ENCODE measurements around the gene ATXN7.

ATXN7 gene

DNA sequence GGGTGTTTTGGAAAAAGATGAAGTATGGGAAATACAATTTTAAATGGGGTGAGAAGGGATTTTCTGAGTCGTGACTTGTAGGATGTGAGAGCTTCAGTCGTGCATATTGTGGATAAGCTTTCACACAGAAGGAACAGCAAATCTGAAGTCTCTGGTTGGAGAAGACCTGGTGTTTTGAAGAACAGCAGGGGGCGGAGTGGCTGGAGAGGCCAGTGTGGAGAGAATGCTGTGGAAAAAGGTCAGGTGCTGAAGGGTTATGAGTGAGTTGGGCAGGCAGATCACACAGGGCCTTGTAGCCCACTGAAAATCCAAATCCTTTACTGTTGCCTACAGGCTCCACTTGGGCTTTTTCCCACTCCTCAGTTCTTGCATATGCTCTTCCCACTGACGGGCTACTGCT, 62.6 kb downstream of the ATXN7 start:
- H3K4me1 Mint-ChIP-seq: peaks cover 50% of the 10 kb centered on the region
- DNase-seq (no peak), ATAC-seq (no peak)
- no peaks in the 10 kb centered on the region for H3K9me3 Mint-ChIP-seq
- no peak overlapping the region for H3K4me3 Mint-ChIP-seq
- no peaks in the 10 kb centered on the region for H3K27me3 Mint-ChIP-seq
- H3K36me3 Mint-ChIP-seq (ENCODE audit: low read depth): peaks cover 63% of the 10 kb centered on the region
- peak overlapping the region; percentile 51 for H3K27ac Mint-ChIP-seq

DNA sequence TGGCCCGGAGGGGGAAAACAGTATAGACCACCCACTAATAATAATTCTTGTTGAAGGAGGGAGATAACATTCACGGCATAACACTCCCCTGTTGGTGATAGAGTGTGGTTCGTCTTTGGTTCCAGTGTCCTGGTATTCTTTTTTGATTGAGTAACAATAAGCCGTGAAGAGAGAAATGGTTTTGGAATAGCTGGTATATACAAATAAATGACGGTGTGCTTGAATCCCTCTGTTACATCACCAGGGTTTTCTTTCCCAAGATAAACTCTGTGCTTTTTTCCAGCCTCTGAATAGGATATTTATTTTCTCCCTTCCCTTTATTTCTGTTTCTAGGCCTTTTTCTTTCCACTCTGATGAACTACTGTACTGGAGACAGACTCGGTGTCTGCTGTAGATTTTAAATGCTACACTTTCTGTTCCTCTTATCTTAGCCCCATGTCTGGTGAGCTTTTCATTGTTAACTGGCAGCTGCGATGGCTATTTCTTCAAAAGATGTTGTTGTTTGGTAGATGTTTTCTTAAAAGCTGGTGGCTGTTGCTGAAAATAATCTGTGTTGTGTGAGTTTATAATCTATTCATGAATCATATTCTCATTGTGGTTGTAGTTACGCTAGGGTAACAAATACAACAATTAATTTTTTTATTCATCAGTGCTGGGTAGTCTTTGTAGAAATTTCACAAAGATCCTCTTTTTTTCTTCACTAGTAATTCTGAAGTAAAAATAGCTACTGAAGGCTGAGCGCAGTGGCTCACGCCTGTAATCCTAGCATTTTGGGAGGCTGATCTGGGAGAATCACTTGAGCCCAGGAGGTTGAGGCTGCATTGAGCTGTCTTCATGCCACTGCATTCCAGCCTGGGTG, 64.0 kb downstream of the ATXN7 start:
- no peak overlapping the region for H3K4me3 Mint-ChIP-seq
- no peaks in the 10 kb centered on the region for H3K27me3 Mint-ChIP-seq
- H3K27ac Mint-ChIP-seq: peak overlapping the region; percentile 1
- DNase-seq: no peak
- H3K36me3 Mint-ChIP-seq (ENCODE audit: low read depth): peaks cover 58% of the 10 kb centered on the region
- ATAC-seq: no peak
- H3K4me1 Mint-ChIP-seq: peaks cover 51% of the 10 kb centered on the region
- no peaks in the 10 kb centered on the region for H3K9me3 Mint-ChIP-seq

DNA sequence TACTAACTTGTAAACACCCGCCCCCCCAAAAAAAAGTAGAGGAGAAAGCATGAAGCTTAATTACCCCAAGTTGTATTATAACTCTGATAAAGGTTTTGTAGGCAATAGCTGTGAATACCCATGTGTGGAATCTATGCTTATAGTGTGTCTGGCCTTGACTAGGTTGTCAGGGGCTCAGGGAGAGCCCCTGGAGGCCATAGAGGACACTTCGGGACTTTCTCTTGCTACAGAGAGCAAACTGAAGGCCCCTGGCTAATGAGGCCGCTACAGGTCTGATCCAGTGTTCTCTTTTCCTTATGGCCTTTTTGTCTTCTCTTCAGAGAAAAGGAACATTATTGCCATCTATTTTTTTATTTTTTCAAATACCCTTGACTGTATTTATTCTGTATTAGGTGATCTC, 67.6 kb downstream of the ATXN7 start:
- DNase-seq (no peak), ATAC-seq (no peak)
- Mint-ChIP-seq H3K4me3 (no peak overlapping the region), H3K27ac (no peak overlapping the region), H3K27me3 (no peaks in the 10 kb centered on the region), H3K9me3 (no peaks in the 10 kb centered on the region), H3K36me3 (ENCODE audit: low read depth) (peaks cover 35% of the 10 kb centered on the region), H3K4me1 (peaks cover 57% of the 10 kb centered on the region)

DNA sequence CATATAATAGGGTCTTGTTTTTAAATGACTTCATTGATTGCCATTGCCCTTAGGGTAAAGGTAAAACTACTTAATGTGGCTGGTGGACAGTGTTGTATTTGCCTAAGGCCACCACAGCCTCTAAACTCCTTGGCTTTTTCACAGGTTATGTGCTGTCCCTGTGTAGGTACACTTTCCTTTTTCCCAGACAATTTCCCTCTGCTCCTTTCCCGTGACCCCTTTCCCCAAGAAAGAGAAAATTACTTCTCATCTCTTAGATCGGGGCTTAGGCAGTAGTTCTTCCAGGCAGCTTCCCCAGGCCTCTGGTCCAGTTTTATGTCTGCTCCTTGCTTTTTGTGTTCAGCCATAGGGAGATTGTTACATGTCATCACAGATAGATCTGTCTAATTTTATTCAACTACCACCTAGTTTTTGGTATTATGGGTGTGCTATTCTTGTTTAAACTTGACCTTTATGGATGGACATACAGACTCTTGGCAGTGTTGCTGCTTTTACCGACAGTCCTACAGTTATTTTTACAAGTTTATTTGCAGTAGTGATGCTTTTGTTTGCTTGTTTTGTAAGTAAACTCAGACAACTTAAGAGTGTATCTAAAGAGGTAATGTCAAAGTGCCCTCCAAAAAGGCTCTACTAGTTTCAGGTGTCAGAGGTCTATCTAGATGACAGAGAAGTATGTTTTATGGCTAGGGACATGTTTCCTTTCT, 69.0 kb downstream of the ATXN7 start:
- Mint-ChIP-seq H3K9me3 (no peaks in the 10 kb centered on the region), H3K27me3 (no peaks in the 10 kb centered on the region), H3K4me3 (no peak overlapping the region)

DNA sequence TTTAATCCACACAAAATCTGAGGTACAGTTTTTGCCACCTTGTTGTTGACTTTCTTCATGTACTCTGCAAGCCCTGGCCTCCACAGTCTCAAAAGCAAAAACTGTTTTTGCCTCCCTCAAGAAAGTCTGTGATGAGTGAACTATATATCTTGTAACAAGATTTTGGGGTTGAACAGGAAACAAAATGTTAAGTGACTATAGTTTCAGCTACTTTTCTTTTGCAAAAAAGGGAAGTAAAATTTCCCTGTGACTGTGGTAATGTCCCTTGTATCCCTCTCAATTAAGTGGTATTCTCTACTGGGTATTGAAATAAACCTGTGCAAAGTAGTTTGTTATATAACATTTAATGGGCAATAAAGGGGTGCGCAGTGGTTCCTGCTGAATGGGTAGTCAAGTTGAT, 69.8 kb downstream of the ATXN7 start:
- H3K4me1 Mint-ChIP-seq: peaks cover 72% of the 10 kb centered on the region
- H3K9me3 Mint-ChIP-seq: no peaks in the 10 kb centered on the region
- DNase-seq: no peak
- peaks cover 28% of the 10 kb centered on the region for H3K36me3 Mint-ChIP-seq (ENCODE audit: low read depth)
- H3K27me3 Mint-ChIP-seq: no peaks in the 10 kb centered on the region
- peak overlapping the region; percentile 52 for H3K27ac Mint-ChIP-seq
- no peak overlapping the region for H3K4me3 Mint-ChIP-seq
- ATAC-seq: no peak

More for the DNA sequence above, 69.0 kb downstream of the ATXN7 start:
- ATAC-seq (no peak), DNase-seq (no peak)
- Mint-ChIP-seq H3K4me1 (peaks cover 68% of the 10 kb centered on the region), H3K36me3 (ENCODE audit: low read depth) (peaks cover 28% of the 10 kb centered on the region), H3K27ac (peak overlapping the region; percentile 52)

DNA sequence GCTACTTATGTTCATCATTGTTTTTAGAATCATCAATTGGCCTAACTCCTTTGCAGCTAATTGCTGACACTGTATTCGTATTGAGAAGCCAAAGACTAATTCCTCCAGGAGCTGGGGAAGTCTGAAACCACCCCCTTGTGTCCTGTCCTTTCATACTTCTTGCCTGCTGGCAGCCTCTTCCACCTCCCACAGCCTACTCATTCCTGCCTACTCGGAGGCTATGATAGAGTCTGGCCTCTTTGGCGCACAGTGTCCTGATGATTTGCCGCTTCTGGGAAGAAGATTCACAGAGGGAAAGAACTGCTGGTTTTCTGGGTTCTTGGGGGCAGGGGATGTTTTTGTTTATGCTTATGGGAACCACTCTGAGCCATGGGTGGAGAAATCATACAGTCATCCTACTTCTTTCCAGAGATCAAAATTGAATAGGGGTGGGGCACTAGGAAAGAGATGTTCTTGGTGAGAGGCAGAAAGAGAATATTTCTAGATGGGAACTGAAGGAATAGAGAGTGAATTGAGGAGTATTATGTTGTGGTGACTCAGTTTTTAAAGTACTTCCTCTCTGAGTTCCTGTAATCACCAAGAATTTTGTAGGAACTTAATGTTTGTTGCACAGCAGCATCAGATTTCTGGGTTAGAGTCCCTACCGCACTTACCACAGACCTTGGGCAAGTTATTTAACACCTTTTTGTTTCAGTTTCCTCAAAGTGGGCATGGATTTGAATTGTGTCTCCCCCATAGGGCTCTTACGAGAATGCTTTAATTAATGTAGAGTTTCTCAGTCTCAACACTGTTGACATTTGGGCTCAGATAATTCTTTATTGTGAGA, 70.6 kb downstream of the ATXN7 start:
- Mint-ChIP-seq H3K4me3 (peak overlapping the region; percentile 3), H3K27me3 (no peaks in the 10 kb centered on the region), H3K9me3 (no peaks in the 10 kb centered on the region), H3K36me3 (ENCODE audit: low read depth) (peaks cover 26% of the 10 kb centered on the region), H3K27ac (peak overlapping the region; percentile 66), H3K4me1 (peaks cover 77% of the 10 kb centered on the region)
- DNase-seq (no peak), ATAC-seq (peak; percentile 54)

DNA sequence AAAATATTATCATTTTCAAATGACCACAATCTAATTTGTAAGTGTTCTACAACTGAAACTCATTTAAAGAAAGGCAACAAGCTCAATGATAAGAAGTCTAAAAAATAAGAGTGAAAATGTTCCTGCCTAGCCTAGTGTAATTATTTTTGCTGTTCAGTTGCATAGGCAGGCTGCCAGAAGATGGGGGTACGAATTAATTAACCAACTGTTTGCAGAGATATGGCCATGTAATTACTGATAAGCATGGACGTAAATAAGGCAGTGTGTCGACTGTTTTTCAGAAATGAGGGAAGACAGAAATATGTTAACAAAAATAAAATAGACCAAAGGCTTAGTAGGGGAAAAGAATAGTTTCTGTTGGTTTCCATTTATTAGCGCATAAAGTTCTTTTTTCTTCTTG, 73.3 kb downstream of the ATXN7 start:
- H3K4me3 Mint-ChIP-seq: no peak overlapping the region
- H3K27ac Mint-ChIP-seq: peak overlapping the region; percentile 15
- H3K36me3 Mint-ChIP-seq (ENCODE audit: low read depth): peaks cover 24% of the 10 kb centered on the region
- ATAC-seq (no peak), DNase-seq (no peak)
- H3K4me1 Mint-ChIP-seq: peaks cover 71% of the 10 kb centered on the region
- H3K9me3 Mint-ChIP-seq: no peaks in the 10 kb centered on the region
- no peaks in the 10 kb centered on the region for H3K27me3 Mint-ChIP-seq

DNA sequence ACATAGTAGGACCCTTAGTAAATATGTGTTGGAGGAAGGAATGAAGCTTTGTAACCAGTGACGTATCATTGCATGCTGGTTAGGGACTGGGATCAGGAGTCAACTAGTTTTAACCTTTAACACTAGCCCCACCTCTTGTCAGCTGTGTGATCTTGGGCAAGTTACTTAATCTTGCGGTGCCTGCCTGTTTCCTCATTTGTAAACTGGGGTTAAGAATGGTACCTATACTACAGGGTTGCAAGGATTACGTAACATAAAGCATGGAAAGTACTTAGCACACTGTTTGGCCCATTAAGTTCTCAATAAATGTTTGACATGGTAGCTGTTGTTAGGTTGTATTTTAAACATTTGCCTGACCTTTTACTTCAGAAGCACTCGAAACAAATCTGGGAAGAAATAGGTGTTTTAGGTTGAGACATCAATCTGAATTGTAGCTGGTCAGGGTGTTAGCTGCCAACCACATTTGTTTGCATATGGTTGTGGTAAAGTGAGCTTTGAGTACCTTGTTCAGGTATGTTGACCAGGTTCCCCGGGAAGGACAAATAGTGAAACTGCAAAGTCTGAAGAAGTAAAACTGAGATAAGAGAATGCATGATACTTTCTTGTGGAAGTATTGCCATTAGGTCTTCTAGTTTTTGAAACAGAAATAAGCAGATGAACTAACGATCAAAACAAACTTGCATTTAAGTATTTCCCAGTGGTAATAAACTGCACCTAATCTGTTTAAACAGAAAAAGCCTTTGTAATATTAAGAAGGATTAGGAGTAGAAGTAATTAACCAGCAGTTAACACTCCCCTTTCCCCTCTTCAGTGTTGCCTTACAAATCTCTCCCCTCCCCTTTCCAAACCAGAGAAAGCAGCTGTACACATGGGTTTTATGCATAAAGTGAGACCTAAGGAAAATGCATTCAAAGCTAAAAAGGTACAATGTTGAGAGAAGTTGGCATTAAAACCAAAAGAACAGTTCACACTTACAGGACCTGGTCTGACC, 74.3 kb downstream of the ATXN7 start:
- no peaks in the 10 kb centered on the region for H3K27me3 Mint-ChIP-seq
- ATAC-seq: no peak
- H3K4me1 Mint-ChIP-seq: peaks cover 66% of the 10 kb centered on the region
- H3K4me3 Mint-ChIP-seq: no peak overlapping the region
- H3K36me3 Mint-ChIP-seq (ENCODE audit: low read depth): peaks cover 25% of the 10 kb centered on the region
- no peaks in the 10 kb centered on the region for H3K9me3 Mint-ChIP-seq
- no peak overlapping the region for H3K27ac Mint-ChIP-seq
- DNase-seq: no peak

DNA sequence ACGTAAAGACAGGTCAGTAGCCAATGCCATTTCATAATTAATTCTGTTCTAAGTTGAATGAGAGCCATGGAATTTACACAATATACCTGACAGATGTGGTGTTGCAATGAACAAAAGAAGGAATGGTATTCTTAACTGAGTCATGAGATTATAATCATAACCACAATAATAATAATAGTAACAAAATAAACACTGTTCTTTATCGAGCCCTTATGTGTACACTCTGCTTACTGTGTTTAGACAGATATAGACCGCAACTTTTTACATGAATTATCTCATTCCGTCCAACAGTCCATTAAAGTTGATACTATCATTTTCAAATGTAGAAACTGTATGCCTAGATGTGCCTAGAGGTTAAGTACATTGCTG, 76.7 kb downstream of the ATXN7 start:
- peaks cover 37% of the 10 kb centered on the region for H3K36me3 Mint-ChIP-seq (ENCODE audit: low read depth)
- H3K27me3 Mint-ChIP-seq: no peaks in the 10 kb centered on the region
- DNase-seq (no peak), ATAC-seq (no peak)
- no peaks in the 10 kb centered on the region for H3K9me3 Mint-ChIP-seq
- no peak overlapping the region for H3K4me3 Mint-ChIP-seq
- H3K27ac Mint-ChIP-seq: no peak overlapping the region
- H3K4me1 Mint-ChIP-seq: peaks cover 58% of the 10 kb centered on the region

DNA sequence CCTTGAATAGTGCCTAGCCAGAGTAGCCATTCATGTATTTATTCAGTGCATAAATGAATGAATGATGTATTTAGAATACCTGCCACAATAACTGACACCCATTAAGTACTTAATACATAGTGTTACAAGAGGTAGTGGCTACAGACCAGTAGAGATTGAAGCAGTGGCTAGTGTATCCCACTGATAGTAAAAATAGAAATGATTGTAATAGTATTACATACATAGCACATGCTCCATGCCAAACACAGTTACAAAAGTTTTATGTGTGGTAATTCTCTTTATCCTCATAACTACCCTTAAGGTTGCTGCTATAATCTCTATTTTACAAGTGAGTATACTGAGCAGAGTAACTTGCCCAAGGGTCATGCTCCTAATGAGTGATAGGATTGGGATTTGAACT, 78.9 kb downstream of the ATXN7 start:
- Mint-ChIP-seq H3K27me3 (no peaks in the 10 kb centered on the region), H3K9me3 (no peaks in the 10 kb centered on the region), H3K27ac (no peak overlapping the region), H3K36me3 (ENCODE audit: low read depth) (peaks cover 36% of the 10 kb centered on the region), H3K4me1 (peaks cover 60% of the 10 kb centered on the region), H3K4me3 (no peak overlapping the region)
- DNase-seq (no peak), ATAC-seq (no peak)

DNA sequence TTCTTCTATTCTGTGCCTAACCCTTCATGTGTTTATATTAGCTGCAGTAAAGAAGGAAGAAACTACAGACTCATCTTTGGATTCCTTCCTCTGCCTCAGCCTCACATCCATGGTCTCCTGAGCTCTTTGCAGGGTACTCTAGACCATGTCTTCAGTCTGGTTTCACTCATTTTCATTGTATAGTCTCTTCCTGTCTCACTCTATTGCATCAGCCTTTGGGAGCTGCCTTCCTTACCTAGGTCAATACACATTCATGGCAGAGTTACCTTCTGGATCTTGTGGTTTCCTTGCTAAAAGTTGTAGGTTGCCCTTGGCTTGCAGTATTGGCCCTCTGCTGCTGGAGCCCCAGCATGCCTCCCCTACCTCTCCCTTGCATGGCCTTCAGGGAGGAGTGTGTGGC, 80.0 kb downstream of the ATXN7 start:
- Mint-ChIP-seq H3K36me3 (ENCODE audit: low read depth) (peaks cover 39% of the 10 kb centered on the region), H3K4me3 (no peak overlapping the region), H3K9me3 (no peaks in the 10 kb centered on the region), H3K27ac (no peak overlapping the region), H3K4me1 (peaks cover 58% of the 10 kb centered on the region), H3K27me3 (no peaks in the 10 kb centered on the region)
- no peak for ATAC-seq
- no peak for DNase-seq

DNA sequence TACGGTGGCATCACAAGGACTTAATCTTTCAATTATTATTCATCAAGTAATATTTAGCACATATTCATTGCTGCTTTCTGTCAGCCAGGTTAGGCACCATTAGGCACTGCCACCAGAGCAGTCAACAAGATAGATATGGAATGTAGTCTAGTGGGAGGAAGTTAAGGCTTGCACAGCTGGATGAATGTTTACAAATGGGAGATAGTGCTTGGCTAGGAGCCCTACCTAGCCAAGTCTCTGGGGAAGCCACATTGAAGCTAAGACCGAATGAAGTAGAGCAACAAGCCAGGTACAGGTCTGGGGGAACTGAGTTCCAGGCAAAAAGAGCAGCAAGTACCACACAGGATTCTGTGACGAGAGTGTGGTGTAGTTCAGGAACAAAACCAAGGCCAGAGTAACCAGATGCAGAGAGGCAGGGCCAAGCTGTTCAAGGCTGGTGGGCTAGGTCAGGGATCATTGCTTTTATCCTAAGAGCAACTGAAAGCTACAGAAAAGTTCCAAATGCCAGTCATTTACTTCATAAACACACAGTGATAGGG, 82.0 kb downstream of the ATXN7 start:
- DNase-seq (no peak), ATAC-seq (no peak)
- peaks cover 61% of the 10 kb centered on the region for H3K4me1 Mint-ChIP-seq
- no peaks in the 10 kb centered on the region for H3K27me3 Mint-ChIP-seq
- no peak overlapping the region for H3K27ac Mint-ChIP-seq
- no peak overlapping the region for H3K4me3 Mint-ChIP-seq
- H3K9me3 Mint-ChIP-seq: no peaks in the 10 kb centered on the region
- peaks cover 36% of the 10 kb centered on the region for H3K36me3 Mint-ChIP-seq (ENCODE audit: low read depth)

DNA sequence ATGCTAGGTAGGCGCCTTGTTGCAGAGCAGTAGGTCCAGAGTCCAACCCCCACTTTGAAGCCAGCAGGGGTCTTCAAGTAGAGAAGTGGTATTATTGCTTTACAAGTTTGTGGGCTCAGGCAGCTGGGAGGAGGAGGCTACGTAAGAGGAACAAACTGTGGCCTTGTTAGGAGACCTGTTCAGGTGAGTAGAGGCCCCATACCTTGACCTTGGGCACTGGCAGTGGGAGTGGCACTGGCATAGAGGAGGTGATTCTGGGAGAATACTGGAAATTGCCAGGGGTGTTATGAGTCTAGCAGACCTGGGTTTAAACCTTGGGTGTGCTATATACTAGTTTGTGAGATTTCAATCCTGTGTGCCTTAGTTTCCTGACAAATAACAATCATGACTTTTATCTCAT, 83.1 kb downstream of the ATXN7 start:
- peaks cover 71% of the 10 kb centered on the region for H3K4me1 Mint-ChIP-seq
- no peak for ATAC-seq
- no peak overlapping the region for H3K27ac Mint-ChIP-seq
- H3K36me3 Mint-ChIP-seq (ENCODE audit: low read depth): peaks cover 36% of the 10 kb centered on the region
- H3K27me3 Mint-ChIP-seq: no peaks in the 10 kb centered on the region
- no peak overlapping the region for H3K4me3 Mint-ChIP-seq
- no peak for DNase-seq
- no peaks in the 10 kb centered on the region for H3K9me3 Mint-ChIP-seq

Measured in activated naive CD8-positive, alpha-beta T cell treated with anti-CD3 and anti-CD28 coated beads, Interleukin-2, amount 50 U/mL, for 24 hours (primary cell).